HEK293 (cell line): ENCODE results near the gene EBLN1.

Source experiments
- CTCF ChIP-seq: fragments of 450-650 bp; formaldehyde crosslinking; IDR thresholded peaks from 2 replicates; pipeline ENCODE4 v1.5.1; 2016; ENCODE audit warnings: missing biosample characterization, missing genetic modification characterization
- ELK4 ChIP-seq: IDR thresholded peaks from 2 replicates; pipeline ENCODE4 v1.6.1; 2011; ENCODE audit warnings: mild to moderate bottlenecking, low read depth, low read length, borderline replicate concordance
- REST ChIP-seq: fragments of 450-650 bp; formaldehyde crosslinking; IDR thresholded peaks from 2 replicates; pipeline ENCODE4 v1.5.1; 2016; ENCODE audit warnings: missing biosample characterization, missing genetic modification characterization
- ZNF510 ChIP-seq: fragments of 450-650 bp; formaldehyde crosslinking; IDR thresholded peaks from 2 replicates; pipeline ENCODE4 v1.5.1; 2018; ENCODE audit warnings: mild to moderate bottlenecking, missing genetic modification characterization, missing biosample characterization; ENCODE audit not compliant: insufficient replicate concordance

- TF ChIP-seq ZNF510 (no peak), ELK4 (no peak), CTCF (tag by site-specific recombination) (no peak), REST (no peak)
Observed at GRCh38 chr10:22245567-22245966, 27.8 kb upstream of the EBLN1 start.
